RWPE1 (cell line): ENCODE measurements around the gene SPNS1.
"Not testable (repeated sequence)": the region's sequence is repeated elsewhere in the genome, so short reads cannot be mapped to it uniquely, and the experiment has no call there.

ENCODE experiments used
- CTCF ChIA-PET: fragments of 350-600 bp; sonication (Branson Sonifier 250); formaldehyde crosslinking; extraction: SDS; loops from one replicate; lab custom pipeline; 2021; lab: Yijun Ruan, JAX
- POLR2A ChIA-PET: fragments of 400-600 bp; formaldehyde crosslinking; extraction: SDS; loops from one replicate; lab custom pipeline; 2020; ENCODE audit warnings: antibody characterized with exemption; ENCODE audit not compliant: low non-redundant PET; lab: Yijun Ruan, JAX
- DNase-seq: peaks from one replicate; pipeline ENCODE4 v3.0.0; 2012; ENCODE audit warnings: low spot score
- H3K27ac ChIP-seq: fragments of 450-650 bp; 2 replicates; pipeline ENCODE4 v1.5.1; 2017
- CTCF ChIP-seq: fragments of 450-650 bp; conservative IDR thresholded peaks from 2 replicates; pipeline ENCODE4 v1.5.1; 2017; ENCODE audit warnings: low read depth, mild to moderate bottlenecking

Gene SPNS1

DNA sequence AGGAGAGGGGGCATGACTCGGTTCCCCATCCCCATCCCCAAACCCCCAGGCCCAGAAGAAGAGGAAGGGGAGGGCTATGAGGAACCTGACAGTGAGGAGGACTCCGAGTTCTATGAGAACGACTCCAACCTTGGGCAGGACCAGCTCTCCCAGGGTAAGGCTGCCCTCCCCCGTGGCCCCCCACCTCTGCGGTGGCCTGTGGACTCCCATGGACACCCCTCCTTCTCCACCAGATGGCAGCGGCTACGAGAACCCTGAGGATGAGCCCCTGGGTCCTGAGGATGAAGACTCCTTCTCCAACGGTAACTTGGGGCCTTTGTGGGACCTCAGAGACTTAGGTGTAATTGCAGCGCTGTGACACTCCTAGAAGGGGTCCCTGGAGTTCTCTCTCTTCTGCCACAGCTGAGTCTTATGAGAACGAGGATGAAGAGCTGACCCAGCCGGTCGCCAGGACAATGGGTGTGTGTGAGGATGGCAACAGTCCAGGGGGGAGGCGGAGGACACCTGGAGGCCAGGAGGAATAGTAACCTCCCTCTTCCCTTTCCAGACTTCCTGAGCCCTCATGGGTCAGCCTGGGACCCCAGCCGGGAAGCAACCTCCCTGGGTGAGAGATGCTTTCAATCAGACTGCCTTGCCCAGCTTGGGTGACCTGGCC is 37.2 kb upstream of the SPNS1 start:
- POLR2A ChIA-PET = no interaction called here
- DNase-seq = no peak
- no peak overlapping the region for H3K27ac ChIP-seq
- no peak for TF ChIP-seq CTCF
- CTCF ChIA-PET = no interaction called here

GRCh38 chr16:28938721-28939120 is 35.9 kb upstream of the SPNS1 start:
- no peak for DNase-seq
- POLR2A ChIA-PET = no interaction called here
- no peak for TF ChIP-seq CTCF
- CTCF ChIA-PET = no interaction called here
- no peak overlapping the region for H3K27ac ChIP-seq

DNA sequence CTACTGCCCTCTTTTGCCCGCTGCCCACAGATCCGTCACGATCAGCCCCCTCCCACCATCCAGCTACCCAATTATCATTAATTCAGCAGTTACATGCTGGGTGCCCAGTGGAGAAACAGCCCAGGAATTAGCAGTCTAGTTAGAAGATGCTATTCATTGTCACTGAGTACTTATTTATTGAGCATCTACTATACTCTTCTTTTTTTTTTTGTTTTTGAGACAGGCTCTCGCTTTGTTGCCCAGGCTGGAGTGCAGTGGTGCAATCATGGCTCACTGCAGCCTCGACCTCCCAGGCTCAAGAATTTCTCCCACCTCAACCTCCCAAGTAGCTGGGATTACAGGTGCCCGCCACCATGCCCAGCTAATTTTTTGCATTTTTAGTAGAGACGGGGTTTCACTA is 34.8 kb upstream of the SPNS1 start:
- CTCF ChIA-PET, H3K27ac ChIP-seq, POLR2A ChIA-PET, DNase-seq: not testable (repeated sequence)

DNA sequence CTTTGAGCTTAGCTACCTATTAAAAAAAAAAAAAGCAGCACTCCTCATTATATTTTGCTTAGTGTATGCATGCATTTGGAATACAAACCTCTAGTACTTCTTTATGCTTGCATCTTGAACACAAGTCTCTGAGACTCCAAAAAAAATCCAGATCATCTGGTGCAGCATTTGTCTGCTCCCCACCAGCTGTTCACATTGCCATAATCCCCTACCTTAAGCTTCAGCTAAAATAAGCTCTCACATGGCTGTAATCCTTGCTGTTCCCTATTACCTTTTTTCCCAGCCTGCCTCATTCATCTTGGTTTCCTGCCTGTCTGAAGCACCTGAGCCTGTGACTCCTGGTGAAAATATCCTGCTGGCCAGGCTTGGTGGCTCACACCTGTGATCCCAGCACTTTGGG is 31.3 kb upstream of the SPNS1 start:
- TF ChIP-seq CTCF = no peak
- H3K27ac ChIP-seq = no peak overlapping the region

GRCh38 chr16:28946681-28947080 is 27.9 kb upstream of the SPNS1 start:
- POLR2A ChIA-PET = no interaction called here

More for the DNA sequence above, 31.3 kb upstream of the SPNS1 start:
- ChIA-PET POLR2A (no interaction called here), CTCF (no interaction called here)
- no peak for DNase-seq

DNA sequence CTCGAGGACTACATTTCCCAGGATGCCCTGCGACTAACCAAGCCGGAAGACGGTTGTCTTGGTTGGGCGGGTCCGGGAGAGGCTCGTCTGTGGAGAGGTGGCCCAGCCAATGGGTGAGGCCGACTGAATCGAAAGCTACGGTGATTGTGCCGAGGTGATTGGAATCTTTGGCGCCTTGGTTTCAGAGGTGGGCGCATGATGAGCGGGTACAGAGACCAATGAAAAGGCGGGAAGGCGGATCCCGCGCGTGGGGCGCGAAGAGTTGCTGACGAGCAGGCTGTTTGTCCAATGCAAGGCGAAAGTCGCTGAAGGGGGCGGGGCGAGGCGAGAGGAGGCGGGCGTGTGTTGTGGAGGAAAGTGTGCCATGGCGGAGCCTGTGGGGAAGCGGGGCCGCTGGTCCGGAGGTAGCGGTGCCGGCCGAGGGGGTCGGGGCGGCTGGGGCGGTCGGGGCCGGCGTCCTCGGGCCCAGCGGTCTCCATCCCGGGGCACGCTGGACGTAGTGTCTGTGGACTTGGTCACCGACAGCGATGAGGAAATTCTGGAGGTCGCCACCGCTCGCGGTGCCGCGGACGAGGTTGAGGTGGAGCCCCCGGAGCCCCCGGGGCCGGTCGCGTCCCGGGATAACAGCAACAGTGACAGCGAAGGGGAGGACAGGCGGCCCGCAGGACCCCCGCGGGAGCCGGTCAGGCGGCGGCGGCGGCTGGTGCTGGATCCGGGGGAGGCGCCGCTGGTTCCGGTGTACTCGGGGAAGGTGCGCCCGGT is 23.7 kb upstream of the SPNS1 start, which contains the start of gene NFATC2IP:
TSS of gene NFATC2IP (plus strand) at position 290 of the 762 bp plus-strand sequence. CDS start at position 365, 75 bp downstream.
- TF ChIP-seq CTCF = no peak
- DNase-seq = peak; percentile 100
- CTCF ChIA-PET = no interaction called here
- POLR2A ChIA-PET = no interaction called here
- peak within 1 kb of the TSS; percentile 84 for H3K27ac ChIP-seq

More at GRCh38 chr16:28946681-28947080, 27.9 kb upstream of the SPNS1 start:
- DNase-seq = no peak
- H3K27ac ChIP-seq = no peak overlapping the region
- CTCF ChIA-PET = interaction anchor here (0.6 kb wide), 1 partner anchor 41 kb away, joined by 5 read pairs; no protein-coding TSS in a partner anchor
- TF ChIP-seq CTCF = no peak
